Testis (tissue), 2 donors: ENCODE measurements around the gene AVPR2.

ENCODE experiments used
- POLR2A ChIP-seq: fragments of 450-650 bp; IDR thresholded peaks from one replicate; pipeline ENCODE4 v1.6.1; 2017; ENCODE audit warnings: antibody characterized with exemption, mild to moderate bottlenecking, moderate library complexity
- TF ChIP-seq, protein P1 (sequence below), 3 experiments: fragments of 450-650 bp in 2 of 3; fragments of 200-600 bp in 1 of 3; sonication (generic) in 1 of 3; IDR thresholded peaks; one replicate each; pipeline ENCODE4 v1.5.1; 2016 to 2019; ENCODE audit warnings: antibody characterized with exemption in 3 of 3, mild to moderate bottlenecking in 2 of 3, moderate library complexity in 1 of 3

DNA sequence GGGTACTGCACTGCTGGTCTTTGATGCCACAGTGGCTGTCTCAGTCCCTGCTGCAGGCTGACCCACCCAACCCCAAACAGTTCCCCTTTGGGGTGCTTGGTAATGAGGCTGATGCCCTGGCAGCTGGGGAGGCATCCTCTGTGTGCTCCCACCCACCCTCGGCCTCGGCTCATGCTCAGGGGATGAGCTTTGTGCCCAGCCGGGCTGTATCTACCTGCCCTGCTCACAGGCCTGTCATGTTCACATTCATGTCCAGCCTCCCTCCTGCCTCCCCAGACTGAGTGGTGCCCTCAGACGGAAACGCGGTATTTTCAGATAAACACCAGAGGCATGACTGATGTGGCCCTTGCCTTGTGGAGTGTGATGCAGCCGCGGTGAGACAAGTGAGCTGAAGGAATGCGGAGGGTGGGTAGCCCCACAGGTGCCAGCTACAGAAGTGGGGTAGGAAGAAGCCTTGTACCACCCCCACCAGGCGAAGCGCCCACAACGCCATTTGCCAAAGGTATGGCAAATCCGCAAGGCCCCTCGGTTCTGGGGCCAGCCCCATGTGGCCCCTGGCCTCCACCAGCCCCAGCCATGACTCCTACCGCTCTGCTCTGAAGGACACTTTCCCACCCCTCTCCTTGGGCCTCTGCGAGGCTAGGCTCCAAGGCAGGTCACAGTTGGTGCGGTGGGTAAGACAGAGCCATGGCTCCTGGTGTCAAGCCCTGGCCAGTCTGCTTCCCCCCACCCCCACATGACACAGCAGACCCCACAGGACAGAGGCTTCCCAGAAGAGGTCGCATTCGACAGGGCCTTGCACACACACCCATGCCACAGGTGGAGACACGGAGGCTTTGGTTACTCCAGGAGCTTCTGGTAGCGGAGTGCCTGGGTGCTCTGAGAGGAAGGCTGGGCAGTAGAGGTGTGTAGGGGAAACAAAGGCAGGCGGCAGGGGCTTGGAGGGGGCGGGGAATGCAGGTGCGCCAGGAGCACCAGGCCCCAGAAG, 41.8 kb downstream of the AVPR2 start:
- TF ChIP-seq, protein P1, sequence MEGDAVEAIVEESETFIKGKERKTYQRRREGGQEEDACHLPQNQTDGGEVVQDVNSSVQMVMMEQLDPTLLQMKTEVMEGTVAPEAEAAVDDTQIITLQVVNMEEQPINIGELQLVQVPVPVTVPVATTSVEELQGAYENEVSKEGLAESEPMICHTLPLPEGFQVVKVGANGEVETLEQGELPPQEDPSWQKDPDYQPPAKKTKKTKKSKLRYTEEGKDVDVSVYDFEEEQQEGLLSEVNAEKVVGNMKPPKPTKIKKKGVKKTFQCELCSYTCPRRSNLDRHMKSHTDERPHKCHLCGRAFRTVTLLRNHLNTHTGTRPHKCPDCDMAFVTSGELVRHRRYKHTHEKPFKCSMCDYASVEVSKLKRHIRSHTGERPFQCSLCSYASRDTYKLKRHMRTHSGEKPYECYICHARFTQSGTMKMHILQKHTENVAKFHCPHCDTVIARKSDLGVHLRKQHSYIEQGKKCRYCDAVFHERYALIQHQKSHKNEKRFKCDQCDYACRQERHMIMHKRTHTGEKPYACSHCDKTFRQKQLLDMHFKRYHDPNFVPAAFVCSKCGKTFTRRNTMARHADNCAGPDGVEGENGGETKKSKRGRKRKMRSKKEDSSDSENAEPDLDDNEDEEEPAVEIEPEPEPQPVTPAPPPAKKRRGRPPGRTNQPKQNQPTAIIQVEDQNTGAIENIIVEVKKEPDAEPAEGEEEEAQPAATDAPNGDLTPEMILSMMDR (IDR thresholded peaks at IDR 0.05) = no peak
- TF ChIP-seq POLR2A = no peak
